ENCODE results near the gene TSHZ2.
"Not testable (repeated sequence)": the region's sequence is repeated elsewhere in the genome, so short reads cannot be mapped to it uniquely, and the experiment has no call there.

The TSHZ2 gene

GRCh38 chr20:53298911-53299310, 326.8 kb downstream of the TSHZ2 start:
- DNase-seq (ENCODE audit: extremely low read depth in 1 of 2, low read depth in 1 of 2): no peak

DNA sequence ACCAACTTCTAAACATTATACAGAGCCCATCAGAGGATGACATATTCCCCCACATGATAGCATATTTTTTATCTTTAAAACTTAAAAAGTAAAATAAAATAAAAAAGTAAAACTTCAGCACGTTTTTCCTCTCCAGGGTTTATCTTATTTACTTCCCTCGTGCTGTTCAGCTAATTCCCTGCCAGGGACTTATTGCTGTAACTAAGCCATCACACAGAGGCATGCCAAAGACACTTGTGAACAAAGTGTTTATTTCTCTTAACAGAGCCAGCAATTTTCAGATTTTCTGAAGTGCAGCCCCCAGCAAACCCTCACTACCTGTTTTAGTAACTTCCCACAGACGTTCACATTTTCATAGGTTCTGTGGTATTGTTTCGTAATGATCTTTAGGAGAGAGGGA, 327.7 kb downstream of the TSHZ2 start:
- DNase-seq (ENCODE audit: extremely low read depth in 1 of 2, low read depth in 1 of 2): no peak

DNA sequence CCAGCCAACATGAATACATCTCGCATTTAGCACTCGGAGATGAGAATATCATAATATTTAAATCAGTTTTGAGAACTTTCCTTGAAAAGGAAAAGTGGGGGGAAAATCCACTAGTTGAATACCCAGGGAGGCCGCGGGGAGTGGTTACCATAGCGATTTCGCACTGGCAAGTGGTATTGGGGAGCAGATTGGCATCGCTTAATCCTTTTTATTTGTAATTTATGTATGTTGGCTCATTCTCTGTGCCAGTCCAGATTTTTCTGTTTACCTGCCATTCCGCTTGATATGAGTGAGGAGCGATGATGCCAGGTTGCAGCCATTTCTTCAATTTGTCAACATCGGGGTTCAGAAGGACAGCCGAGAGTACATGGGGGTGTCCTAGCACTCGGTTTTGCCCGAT, 329.7 kb downstream of the TSHZ2 start:
- DNase-seq (ENCODE audit: extremely low read depth in 1 of 2, low read depth in 1 of 2): no peak

DNA sequence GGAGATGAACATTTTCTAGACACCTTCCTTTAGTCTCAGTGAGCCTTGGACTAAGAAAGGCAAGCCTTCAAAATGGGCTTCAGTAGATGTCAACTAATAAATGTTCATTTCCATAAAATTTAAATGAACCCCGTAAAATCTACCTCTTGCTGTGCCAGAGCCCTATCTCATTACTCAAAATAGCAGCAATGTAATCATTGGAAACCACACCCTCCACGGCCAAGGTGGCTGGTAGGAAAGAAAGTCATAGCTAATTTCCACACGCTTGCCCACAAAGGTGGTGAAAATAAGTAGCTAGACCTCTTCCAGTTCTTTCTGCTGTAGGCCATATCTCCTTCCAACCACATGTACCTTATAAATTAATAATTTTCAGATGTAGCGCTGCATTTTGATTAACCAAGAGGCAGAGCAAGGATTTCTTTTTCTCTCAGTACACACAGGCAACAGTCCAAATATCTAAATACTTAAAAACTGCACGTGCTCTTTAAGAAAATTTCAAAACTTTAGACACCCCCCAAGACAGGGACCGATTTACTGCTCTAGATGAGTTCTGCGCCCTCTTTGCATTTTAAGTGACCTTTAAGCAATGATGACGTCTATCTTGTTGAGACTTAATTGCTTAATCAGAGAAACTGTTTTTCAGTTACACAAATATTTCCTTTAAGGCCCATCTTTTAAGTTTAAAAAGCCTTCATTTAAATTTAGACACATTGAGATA, 330.7 kb downstream of the TSHZ2 start:
- DNase-seq (ENCODE audit: extremely low read depth in 1 of 2, low read depth in 1 of 2): no peak

GRCh38 chr20:53303413-53303760, 331.2 kb downstream of the TSHZ2 start:
- DNase-seq (ENCODE audit: extremely low read depth in 1 of 2, low read depth in 1 of 2): no peak

DNA sequence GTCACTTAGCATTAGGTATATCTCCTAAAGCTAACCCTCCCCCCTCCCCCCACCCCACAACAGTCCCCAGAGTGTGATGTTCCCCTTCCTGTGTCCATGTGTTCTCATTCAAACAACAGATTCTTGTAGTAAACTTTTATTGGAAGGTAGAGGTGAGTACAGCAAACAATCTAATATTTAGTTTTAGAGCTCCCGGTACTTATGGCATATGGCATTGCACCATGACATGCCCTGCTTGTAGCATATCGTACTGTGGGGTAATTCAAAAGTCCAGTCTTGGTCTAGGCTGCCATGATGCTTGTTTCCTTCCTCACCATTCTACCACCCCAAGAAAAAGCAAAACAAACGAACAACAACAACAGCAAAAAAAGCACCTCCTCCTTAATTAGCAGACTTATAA, 332.0 kb downstream of the TSHZ2 start:
- DNase-seq (ENCODE audit: extremely low read depth in 1 of 2, low read depth in 1 of 2): no peak

GRCh38 chr20:53306192-53306805, 334.1 kb downstream of the TSHZ2 start:
- DNase-seq (ENCODE audit: extremely low read depth in 1 of 2, low read depth in 1 of 2): no peak

DNA sequence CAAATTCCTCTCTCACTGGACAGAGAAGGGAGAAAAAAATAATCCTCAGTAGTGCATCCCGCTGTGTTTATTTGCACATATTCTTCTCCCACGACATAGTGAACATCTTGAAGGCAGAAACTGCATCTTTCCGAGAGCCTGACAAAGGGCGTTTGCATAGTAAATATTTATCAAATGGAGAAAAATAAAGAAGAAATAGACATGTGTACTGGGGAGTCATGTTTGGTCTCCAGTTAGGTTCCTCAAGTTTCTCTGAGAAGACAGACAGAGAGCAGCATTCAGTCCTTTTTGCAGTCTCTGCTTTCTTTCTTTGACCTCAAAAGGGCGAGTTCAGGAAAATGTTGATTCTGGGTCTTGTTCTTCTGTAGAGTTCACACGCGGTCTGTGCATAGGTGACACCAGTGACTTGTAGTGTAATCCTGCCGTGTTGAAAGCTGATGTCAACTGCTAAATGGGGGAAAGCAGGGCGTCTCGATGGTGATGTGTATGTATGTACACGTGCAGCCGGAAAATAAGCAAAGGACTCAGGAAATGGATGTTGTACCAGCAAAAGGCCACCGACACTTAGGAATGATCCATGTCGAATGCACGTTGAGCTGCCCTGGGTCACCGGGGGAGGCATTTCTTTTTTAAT, 335.9 kb downstream of the TSHZ2 start:
- no peak for DNase-seq (ENCODE audit: extremely low read depth in 1 of 2, low read depth in 1 of 2)

DNA sequence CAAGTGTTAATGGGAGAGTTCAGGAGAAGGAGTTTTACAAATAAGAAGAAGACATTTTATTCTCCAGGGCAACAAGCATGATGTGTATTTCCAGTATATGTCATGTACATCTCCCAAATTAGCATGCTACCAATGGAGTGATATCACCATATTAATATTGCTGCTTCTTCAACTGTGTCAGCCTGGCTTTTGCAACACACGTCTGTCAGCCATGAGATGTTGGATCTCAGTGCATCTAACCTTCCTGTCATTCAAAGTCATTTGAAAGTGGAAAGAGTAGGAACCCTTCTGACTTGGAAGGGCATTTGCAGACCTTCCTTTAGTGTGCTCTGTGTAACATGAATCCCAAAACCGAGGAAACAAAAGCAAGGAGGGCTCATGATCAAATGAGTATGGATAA, 337.4 kb downstream of the TSHZ2 start:
- no peak for DNase-seq (ENCODE audit: extremely low read depth in 1 of 2, low read depth in 1 of 2)

- DNase-seq (ENCODE audit: extremely low read depth in 1 of 2, low read depth in 1 of 2): no peak
Measured at GRCh38 chr20:53312957-53313356, 340.8 kb downstream of the TSHZ2 start.

DNA sequence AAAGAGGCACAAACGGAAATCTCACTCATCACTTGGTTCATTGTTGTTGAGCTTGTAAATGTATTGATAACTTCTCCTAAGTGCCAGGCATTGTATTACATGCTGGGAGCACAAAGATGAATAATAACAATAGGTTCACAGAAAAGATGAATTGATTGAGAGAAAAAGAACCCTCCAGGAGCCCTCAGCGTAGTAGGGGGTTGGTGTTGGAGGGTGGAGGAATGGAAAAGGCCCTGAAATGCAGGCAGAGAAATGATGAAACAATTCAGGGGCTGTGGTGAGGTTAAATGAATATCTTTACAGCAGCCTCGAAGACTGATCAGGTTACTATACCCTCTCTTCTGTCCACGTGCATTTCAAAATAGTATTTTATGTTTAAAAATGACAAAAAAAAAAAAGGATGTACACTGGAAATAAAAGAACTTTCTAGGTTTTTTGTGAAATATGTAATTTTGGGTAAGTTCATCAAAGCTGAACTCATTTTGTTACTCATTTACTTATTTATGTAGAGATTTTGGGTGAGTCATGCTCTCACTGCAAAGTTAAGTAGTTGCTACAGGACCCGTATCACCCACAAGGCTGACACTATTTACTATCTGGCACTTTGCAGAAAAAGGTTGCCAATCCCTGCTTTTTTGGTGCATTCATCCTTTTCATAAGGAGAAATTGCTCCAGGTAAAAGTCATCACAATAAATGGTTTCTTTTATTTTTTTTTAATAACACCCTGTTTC, 344.2 kb downstream of the TSHZ2 start:
- DNase-seq (ENCODE audit: extremely low read depth in 1 of 2, low read depth in 1 of 2): no peak

- DNase-seq (ENCODE audit: extremely low read depth in 1 of 2, low read depth in 1 of 2): no peak
Measured at GRCh38 chr20:53319200-53319599, 347.0 kb downstream of the TSHZ2 start.

GRCh38 chr20:53319716-53320115, 347.6 kb downstream of the TSHZ2 start:
- DNase-seq (ENCODE audit: extremely low read depth in 1 of 2, low read depth in 1 of 2): no peak

GRCh38 chr20:53320701-53321100, 348.5 kb downstream of the TSHZ2 start:
- DNase-seq (ENCODE audit: extremely low read depth in 1 of 2, low read depth in 1 of 2): no peak

- DNase-seq (ENCODE audit: extremely low read depth in 1 of 2, low read depth in 1 of 2): no peak
Measured at GRCh38 chr20:53321596-53321995, 349.4 kb downstream of the TSHZ2 start.

GRCh38 chr20:53322651-53323050, 350.5 kb downstream of the TSHZ2 start:
- DNase-seq (ENCODE audit: extremely low read depth in 1 of 2, low read depth in 1 of 2): no peak

DNA sequence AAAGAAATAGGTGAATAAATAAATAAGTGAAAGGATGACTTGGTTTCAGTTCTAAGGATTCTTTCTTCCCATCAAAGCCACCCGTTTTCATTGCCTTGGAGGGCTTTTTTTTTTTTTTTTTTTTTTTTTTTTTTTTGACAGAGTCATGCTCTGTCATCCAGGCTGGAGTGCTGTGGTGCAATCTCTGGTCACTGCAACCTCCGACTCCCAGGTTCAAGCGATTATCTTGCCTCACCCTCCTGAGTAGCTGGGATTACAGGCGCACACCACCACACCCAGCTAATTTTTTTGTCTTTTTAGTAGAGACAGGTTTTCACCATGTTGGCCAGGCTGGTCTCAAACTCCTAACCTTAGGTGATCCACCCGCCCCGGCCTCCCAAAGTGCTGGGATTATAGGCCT, 351.3 kb downstream of the TSHZ2 start:
- not testable (repeated sequence) for DNase-seq (ENCODE audit: extremely low read depth in 1 of 2, low read depth in 1 of 2)

DNA sequence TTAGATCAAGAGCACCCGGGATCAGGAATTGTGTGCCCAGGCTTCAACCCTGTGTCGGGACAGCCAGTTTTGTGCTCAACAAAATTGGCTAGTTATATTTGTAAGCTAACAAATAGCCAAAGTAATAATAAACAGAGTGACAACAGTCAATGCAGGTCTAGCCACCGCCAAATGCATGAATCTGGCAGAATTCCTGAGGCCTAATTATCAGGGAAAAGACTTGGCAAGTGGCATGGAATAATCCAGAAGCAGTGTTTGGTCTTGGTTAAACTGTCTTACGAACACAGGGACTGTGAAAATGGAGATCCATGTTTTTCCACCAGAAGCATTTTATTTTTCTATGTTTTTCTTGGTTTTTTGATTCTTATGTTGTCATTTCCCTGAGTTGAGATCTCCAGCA, 352.7 kb downstream of the TSHZ2 start:
- no peak for DNase-seq (ENCODE audit: extremely low read depth in 1 of 2, low read depth in 1 of 2)

DNA sequence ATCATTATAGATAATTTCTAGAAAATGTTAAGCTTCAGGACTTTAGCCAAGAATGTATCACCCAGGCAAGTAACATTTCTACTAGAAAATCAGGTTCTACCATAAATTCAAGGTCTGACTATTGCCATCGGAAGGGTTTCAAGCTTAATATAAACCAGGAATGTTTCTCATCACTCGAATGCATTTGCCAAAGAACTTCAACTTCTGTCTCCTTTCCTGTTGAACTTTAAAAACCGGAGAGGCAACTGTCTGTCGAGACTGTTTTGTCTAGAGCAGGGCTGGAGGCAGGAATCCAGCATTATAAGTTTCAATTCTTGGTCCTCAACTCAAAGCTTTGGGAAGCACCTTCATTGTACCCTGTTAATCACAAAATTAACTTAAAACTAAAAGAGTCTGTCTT, 356.8 kb downstream of the TSHZ2 start:
- no peak for DNase-seq (ENCODE audit: extremely low read depth in 1 of 2, low read depth in 1 of 2)

DNA sequence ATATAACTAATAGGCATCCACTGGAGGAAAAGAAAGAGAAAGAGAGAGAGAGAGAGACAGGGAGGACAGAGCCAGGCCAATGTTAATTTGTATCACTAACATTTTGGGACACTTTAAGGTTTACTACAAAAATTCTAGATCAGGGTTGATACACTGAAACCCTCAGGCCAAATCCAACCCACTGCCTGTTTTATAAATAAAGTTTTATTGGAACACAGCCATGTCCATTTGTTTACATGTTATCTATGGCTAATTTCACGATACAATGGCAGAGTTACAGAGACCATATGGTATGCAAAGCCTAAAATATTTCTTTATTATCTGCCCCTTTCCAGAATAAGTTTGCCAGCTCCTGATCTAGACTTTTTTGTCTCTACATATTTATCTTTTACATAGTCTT, 357.6 kb downstream of the TSHZ2 start:
- no peak for DNase-seq (ENCODE audit: extremely low read depth in 1 of 2, low read depth in 1 of 2)

- no peak for DNase-seq (ENCODE audit: extremely low read depth in 1 of 2, low read depth in 1 of 2)
Measured at GRCh38 chr20:53330601-53331140, 358.5 kb downstream of the TSHZ2 start.
